GM18520 (cell line): Measurements from ENCODE around the gene TRAF3IP3.
A peak's percentile ranks its signal among the peaks of the same experiment; 100 is the strongest.

Source experiments
- ATAC-seq: cut with Tn5 transposase; IDR thresholded peaks from one replicate; pipeline ENCODE4 v1.9.1; 2021; ENCODE audit not compliant: unreplicated experiment

Gene TRAF3IP3, protein sequence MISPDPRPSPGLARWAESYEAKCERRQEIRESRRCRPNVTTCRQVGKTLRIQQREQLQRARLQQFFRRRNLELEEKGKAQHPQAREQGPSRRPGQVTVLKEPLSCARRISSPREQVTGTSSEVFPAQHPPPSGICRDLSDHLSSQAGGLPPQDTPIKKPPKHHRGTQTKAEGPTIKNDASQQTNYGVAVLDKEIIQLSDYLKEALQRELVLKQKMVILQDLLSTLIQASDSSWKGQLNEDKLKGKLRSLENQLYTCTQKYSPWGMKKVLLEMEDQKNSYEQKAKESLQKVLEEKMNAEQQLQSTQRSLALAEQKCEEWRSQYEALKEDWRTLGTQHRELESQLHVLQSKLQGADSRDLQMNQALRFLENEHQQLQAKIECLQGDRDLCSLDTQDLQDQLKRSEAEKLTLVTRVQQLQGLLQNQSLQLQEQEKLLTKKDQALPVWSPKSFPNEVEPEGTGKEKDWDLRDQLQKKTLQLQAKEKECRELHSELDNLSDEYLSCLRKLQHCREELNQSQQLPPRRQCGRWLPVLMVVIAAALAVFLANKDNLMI

DNA sequence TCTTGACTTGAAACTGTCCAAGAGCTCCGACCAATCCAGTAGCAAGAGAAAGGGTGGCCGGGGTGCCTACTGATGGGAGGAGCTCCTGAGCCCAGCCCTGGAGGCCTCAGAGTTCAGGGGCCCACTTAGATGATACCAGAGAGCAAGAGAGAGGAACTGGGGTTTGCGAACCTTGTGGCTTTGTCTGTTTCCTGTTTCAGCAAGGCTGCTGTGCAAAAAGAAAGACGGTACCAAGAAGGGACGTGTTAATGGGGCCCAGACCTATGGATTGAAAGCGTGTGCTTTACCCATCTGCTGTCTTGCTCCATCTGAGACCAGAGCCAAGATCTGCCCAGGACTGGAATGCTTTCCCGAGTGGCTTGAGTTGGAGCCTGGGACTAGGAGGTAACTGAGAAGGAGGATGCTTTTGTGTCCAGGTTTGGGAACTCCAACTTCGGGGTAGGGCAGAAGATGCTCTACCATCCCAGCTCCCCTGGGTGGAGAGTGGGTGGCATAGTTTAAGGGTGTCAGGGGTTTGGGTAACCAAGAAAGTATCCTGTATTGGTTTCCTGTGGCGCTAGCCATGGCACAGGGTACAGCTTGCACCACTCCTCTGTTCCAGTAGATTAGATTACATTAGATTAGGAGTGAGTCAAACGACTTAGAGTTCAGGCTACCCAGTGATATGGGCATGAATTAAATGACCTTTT is at the start of gene TRAF3IP3:
Gene TRAF3IP3, plus strand, starts transcription at position 128 of the 689 bp plus-strand sequence. CDS start 3,987 bp downstream, outside the sequence.
- ATAC-seq = peak; percentile 67

DNA sequence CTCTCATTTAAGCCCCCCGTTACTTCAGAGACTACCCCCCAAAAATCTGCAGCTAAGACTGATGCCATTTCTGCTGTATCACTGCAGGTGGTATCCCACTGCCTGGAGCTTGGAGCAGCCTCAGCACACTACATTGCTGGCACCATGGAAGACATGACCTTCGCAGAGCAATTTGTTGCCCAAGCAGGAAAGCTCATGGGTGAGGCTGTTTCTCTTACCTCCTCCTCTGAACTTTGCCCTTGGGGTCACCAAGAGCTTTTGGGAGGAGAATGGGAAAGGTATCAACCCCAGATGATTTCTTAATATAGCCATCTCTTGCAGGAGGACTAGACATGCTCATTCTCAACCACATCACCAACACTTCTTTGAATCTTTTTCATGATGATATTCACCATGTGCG is 49.2 kb upstream of the TRAF3IP3 start:
- ATAC-seq = no peak

GRCh38 chr1:209707308-209707707 is 48.5 kb upstream of the TRAF3IP3 start:
- no peak for ATAC-seq

DNA sequence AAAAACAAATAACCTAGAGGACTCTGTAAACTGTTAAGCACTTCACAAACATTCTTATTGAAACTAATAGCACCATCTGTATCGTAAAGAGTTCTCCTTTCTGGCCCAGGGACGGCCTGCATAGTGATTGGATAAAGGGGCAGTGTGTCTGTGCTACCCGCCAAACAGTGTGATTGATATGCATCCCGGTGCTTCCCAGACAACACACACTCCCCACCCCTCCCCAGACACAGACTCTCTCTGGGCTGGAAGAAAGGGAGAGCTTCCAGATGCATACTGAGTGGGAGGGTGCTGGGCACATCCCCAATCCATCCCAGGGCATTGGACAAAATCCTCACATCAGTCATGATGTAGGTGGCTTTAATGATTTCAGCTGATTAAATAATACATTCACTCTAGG is 47.6 kb upstream of the TRAF3IP3 start:
- no peak for ATAC-seq

DNA sequence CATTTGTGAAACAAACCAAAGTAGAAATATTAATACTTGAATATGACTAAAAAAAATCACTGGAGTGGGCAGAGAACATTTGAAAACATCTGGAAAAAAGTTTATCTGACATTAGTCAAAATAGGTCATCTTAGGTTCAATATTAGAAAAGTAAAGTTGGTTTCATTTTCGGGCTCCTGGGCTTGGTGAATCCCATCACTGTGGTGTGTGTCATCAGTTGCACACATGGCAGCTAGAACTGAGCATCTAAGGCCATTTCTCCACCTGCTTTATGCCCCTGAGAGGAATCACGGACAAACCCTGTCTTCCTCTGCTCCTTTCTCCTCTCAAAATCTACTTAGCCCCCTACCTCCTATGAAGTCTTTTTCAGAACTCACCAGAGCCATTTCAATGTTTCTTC is 45.8 kb upstream of the TRAF3IP3 start:
- ATAC-seq = no peak

DNA sequence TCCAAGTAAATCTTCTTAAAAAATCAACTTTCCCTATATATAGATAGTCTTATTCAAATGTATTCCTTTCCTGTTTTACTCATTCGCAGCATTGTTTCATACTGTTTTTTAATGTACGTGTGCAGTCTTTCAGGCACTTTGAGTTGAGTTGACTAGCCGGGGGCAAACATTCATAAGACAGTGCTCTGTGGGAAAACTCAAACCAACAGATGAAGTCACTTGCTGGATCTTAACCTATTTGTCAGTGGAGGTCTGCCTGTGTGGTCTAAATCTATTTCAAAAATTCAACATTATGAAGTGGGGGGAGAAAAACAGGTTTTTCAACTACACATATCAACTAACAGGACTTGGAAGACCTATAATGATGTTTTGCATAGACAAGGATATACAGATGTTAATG is 45.0 kb upstream of the TRAF3IP3 start:
- no peak for ATAC-seq

DNA sequence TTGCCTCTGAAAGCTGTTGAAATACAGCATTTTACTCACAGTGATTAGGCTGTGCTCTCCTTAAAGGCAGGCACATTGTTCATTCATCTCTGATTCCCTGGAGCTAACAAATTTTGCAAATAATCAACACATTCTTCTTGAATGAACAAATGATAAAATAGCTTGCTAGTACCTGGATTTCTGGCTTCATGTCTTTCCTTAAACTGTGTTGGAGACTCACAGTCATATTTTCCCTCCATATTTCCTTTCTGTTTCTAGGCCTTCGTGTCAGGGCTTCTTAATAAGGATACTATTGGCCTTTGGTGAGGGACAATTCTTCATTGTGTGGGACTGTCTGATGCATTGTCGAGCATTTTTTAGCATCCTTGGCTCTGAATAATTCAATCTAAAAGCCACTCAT is 41.5 kb upstream of the TRAF3IP3 start:
- ATAC-seq = no peak

- no peak for ATAC-seq
Measured at GRCh38 chr1:209715314-209715713, 40.5 kb upstream of the TRAF3IP3 start.

GRCh38 chr1:209717818-209718217 is 38.0 kb upstream of the TRAF3IP3 start:
- ATAC-seq = no peak

DNA sequence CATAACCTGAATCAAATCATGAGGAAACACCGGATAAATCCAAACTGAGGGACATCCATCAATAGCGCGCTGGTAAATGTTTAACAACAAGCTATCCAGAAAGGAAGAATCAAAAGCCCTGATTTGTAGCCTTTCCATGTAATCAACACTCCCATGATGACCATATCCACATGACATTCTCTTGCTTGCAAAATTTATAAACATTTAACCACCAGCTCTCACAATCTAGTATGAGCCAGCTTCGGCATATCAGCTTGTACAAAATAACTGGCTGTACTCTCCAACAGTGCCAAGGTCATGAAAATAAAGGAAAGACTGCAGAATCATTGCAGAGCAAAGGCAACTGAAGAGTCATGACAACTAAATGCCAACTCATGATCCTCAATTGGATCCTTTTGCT is 35.5 kb upstream of the TRAF3IP3 start:
- no peak for ATAC-seq

GRCh38 chr1:209720826-209721225 is 35.0 kb upstream of the TRAF3IP3 start:
- ATAC-seq = no peak

GRCh38 chr1:209721323-209721722 is 34.5 kb upstream of the TRAF3IP3 start:
- ATAC-seq = no peak

DNA sequence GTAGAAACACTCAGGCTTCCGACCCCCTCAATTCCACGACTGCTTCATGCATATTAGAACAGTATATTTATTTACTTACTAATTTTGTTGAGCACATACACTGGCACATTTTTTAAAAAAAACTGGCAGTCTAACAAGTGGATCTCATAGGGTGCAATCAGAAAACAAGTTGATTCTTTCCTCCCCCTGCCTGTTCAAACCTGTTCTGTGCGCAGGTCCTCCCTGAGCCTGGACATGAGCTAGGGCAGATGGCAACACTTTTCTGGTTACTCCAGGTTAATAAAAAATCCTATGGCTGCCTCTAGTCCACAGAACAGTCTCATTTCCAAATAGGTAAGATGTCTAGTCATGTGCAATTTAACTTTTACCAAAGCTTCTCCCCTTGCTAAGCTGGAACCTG is 32.6 kb upstream of the TRAF3IP3 start:
- no peak for ATAC-seq

- peak; percentile 49 for ATAC-seq
Measured at GRCh38 chr1:209723756-209724693, 31.8 kb upstream of the TRAF3IP3 start.

- ATAC-seq = no peak
Measured at GRCh38 chr1:209727286-209727685, 28.6 kb upstream of the TRAF3IP3 start.

- ATAC-seq = no peak
Measured at GRCh38 chr1:209727785-209728184, 28.1 kb upstream of the TRAF3IP3 start.

GRCh38 chr1:209728466-209728865 is 27.4 kb upstream of the TRAF3IP3 start:
- no peak for ATAC-seq

DNA sequence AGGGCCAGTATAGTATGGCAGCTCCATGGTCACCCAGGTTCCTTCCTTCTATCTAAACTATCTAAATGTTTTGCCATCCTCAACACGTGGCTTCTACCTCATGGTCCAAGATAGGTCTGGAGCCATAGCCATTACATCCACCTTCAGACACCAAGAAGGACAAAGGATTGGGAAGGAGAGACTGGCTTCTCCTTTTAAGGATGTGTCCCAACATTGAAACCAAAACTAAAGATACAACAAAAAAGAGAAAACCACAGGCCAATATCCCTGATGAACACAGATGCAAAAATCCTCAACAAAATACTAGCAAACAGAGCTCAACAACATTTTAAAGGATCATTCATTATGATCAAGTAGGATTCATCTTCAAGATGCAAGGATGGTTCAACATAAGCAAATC is 26.4 kb upstream of the TRAF3IP3 start:
- ATAC-seq = no peak

- no peak for ATAC-seq
Measured at GRCh38 chr1:209732725-209733124, 23.1 kb upstream of the TRAF3IP3 start.

- no peak for ATAC-seq
Measured at GRCh38 chr1:209733409-209734192, 22.3 kb upstream of the TRAF3IP3 start.
